ENCODE data around the gene CIAO2A.
"Not testable (repeated sequence)": the region's sequence is repeated elsewhere in the genome, so short reads cannot be mapped to it uniquely, and the experiment has no call there.

The CIAO2A gene

GRCh38 chr15:64066451-64066850, 27.2 kb downstream of the CIAO2A start:
- no peak for DNase-seq (ENCODE audit: low spot score)
- no peak for TF ChIP-seq CTCF (IDR thresholded peaks at IDR 0.05; ENCODE audit: borderline replicate concordance, control extremely low read depth, extremely low read depth, insufficient read depth, missing control alignments)
- in situ Hi-C loops (cut with MboI; ENCODE audit: low sequenced_read_pairs, unreplicated experiment) = loop anchor here (25.0 kb wide), 1 partner anchor 604 kb away; no protein-coding TSS in a partner anchor

- no peak for DNase-seq (ENCODE audit: low spot score)
- in situ Hi-C loops (cut with MboI; ENCODE audit: low sequenced_read_pairs, unreplicated experiment) = loop anchor here (25.0 kb wide), 1 partner anchor 598 kb away; no protein-coding TSS in a partner anchor
These were observed 32.9 kb downstream of the CIAO2A start for GRCh38 chr15:64060716-64061115.

GRCh38 chr15:64059104-64059503, 34.5 kb downstream of the CIAO2A start:
- DNase-seq (ENCODE audit: low spot score) = not testable (repeated sequence)

More at GRCh38 chr15:64060716-64061115, 32.9 kb downstream of the CIAO2A start:
- no peak for TF ChIP-seq CTCF (IDR thresholded peaks at IDR 0.05; ENCODE audit: borderline replicate concordance, control extremely low read depth, extremely low read depth, insufficient read depth, missing control alignments)

GRCh38 chr15:64058279-64058678, 35.4 kb downstream of the CIAO2A start:
- TF ChIP-seq CTCF (IDR thresholded peaks at IDR 0.05; ENCODE audit: borderline replicate concordance, control extremely low read depth, extremely low read depth, insufficient read depth, missing control alignments) = no peak
- no peak for DNase-seq (ENCODE audit: low spot score)
- in situ Hi-C loops (cut with MboI; ENCODE audit: low sequenced_read_pairs, unreplicated experiment) = loop anchor here (10.0 to 25.0 kb wide), 3 partner anchors 313 to 596 kb away; no protein-coding TSS in a partner anchor

More at GRCh38 chr15:64059104-64059503, 34.5 kb downstream of the CIAO2A start:
- in situ Hi-C loops (cut with MboI; ENCODE audit: low sequenced_read_pairs, unreplicated experiment) = loop anchor here (10.0 to 25.0 kb wide), 3 partner anchors 314 to 597 kb away; no protein-coding TSS in a partner anchor

GRCh38 chr15:64053674-64054073, 40.0 kb downstream of the CIAO2A start:
- in situ Hi-C loops (cut with MboI; ENCODE audit: low sequenced_read_pairs, unreplicated experiment) = loop anchor here (10.0 to 25.0 kb wide), 3 partner anchors 309 to 591 kb away; no protein-coding TSS in a partner anchor

GRCh38 chr15:64052925-64053491, 40.6 kb downstream of the CIAO2A start:
- TF ChIP-seq CTCF (IDR thresholded peaks at IDR 0.05; ENCODE audit: borderline replicate concordance, control extremely low read depth, extremely low read depth, insufficient read depth, missing control alignments) = no peak
- in situ Hi-C loops (cut with MboI; ENCODE audit: low sequenced_read_pairs, unreplicated experiment) = loop anchor here (10.0 to 25.0 kb wide), 3 partner anchors 308 to 591 kb away; no protein-coding TSS in a partner anchor
- DNase-seq (ENCODE audit: low spot score) = no peak

More at GRCh38 chr15:64053674-64054073, 40.0 kb downstream of the CIAO2A start:
- not testable (repeated sequence) for DNase-seq (ENCODE audit: low spot score)

GRCh38 chr15:64051407-64052259, 42.0 kb downstream of the CIAO2A start:
- in situ Hi-C loops (cut with MboI; ENCODE audit: low sequenced_read_pairs, unreplicated experiment) = loop anchor here (10.0 to 25.0 kb wide), 3 partner anchors 307 to 589 kb away; no protein-coding TSS in a partner anchor
- TF ChIP-seq CTCF (IDR thresholded peaks at IDR 0.05; ENCODE audit: borderline replicate concordance, control extremely low read depth, extremely low read depth, insufficient read depth, missing control alignments) = no peak
- no peak for DNase-seq (ENCODE audit: low spot score)

All from GM13976 (cell line).